Measurements from ENCODE around the gene SLAMF8. TPM values are rescaled to one million over a fixed set of nuclear protein-coding genes. Genes with fewer than 3 reads are reported as not detected.

The SLAMF8 gene
- total and polyA plus RNA-seq, 2 experiments from 2014 or later: not detected

- no peaks in the 10 kb centered on the region for H3K4me1 ChIP-seq (ENCODE audit: low read depth)
- no peak overlapping the region for H3K27ac ChIP-seq
- no peak overlapping the region for H3K4me3 ChIP-seq
- no peaks in the 10 kb centered on the region for H3K27me3 ChIP-seq
- no peaks in the 10 kb centered on the region for H3K36me3 ChIP-seq
- no peak for DNase-seq (ENCODE audit: low read depth in 1 of 2, low spot score in 1 of 2)
- TF ChIP-seq, protein P1, sequence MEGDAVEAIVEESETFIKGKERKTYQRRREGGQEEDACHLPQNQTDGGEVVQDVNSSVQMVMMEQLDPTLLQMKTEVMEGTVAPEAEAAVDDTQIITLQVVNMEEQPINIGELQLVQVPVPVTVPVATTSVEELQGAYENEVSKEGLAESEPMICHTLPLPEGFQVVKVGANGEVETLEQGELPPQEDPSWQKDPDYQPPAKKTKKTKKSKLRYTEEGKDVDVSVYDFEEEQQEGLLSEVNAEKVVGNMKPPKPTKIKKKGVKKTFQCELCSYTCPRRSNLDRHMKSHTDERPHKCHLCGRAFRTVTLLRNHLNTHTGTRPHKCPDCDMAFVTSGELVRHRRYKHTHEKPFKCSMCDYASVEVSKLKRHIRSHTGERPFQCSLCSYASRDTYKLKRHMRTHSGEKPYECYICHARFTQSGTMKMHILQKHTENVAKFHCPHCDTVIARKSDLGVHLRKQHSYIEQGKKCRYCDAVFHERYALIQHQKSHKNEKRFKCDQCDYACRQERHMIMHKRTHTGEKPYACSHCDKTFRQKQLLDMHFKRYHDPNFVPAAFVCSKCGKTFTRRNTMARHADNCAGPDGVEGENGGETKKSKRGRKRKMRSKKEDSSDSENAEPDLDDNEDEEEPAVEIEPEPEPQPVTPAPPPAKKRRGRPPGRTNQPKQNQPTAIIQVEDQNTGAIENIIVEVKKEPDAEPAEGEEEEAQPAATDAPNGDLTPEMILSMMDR (IDR thresholded peaks at IDR 0.05; ENCODE audit: low read depth, low read length): no peak
- no peaks in the 10 kb centered on the region for H3K9me3 ChIP-seq (ENCODE audit: low read depth)
Observed at GRCh38 chr1:159884296-159884695, 57.6 kb downstream of the SLAMF8 start.

Other genes starting within 250 kb of the SLAMF8 start
- not detected in 2 replicates for gene APCS, start 239.0 kb upstream of the SLAMF8 start, total RNA-seq
- gene APCS, start 239.0 kb upstream of the SLAMF8 start, polyA plus RNA-seq: not detected in 2 replicates
- not detected in 2 replicates for gene CRP, start 112.3 kb upstream of the SLAMF8 start, total RNA-seq
- not detected in 2 replicates for gene CRP, start 112.3 kb upstream of the SLAMF8 start, polyA plus RNA-seq
- 35.0 and 47.9 TPM in 2 replicates for gene DUSP23, start 45.9 kb upstream of the SLAMF8 start, total RNA-seq
- 46.3 and 53.4 TPM in 2 replicates for gene DUSP23, start 45.9 kb upstream of the SLAMF8 start, polyA plus RNA-seq
- not detected in 2 replicates for gene FCRL6, start 24.5 kb upstream of the SLAMF8 start, total RNA-seq
- not detected in 2 replicates for gene FCRL6, start 24.5 kb upstream of the SLAMF8 start, polyA plus RNA-seq
- gene VSIG8, start 35.8 kb downstream of the SLAMF8 start, total RNA-seq: not detected in 2 replicates
- gene VSIG8, start 35.8 kb downstream of the SLAMF8 start, polyA plus RNA-seq: not detected in 2 replicates
- 0.14 TPM in 1 of 2 replicates, not detected in the other for gene CFAP45, start 73.3 kb downstream of the SLAMF8 start, total RNA-seq
- not detected in 2 replicates for gene CFAP45, start 73.3 kb downstream of the SLAMF8 start, polyA plus RNA-seq
- 3.8 and 14.4 TPM in 2 replicates for gene TAGLN2, start 98.6 kb downstream of the SLAMF8 start, total RNA-seq
- gene TAGLN2, start 98.6 kb downstream of the SLAMF8 start, polyA plus RNA-seq: 17.9 and 18.5 TPM in 2 replicates
- 1.7 and 4.1 TPM in 2 replicates for gene IGSF9, start 118.7 kb downstream of the SLAMF8 start, total RNA-seq
- 2.3 and 4.2 TPM in 2 replicates for gene IGSF9, start 118.7 kb downstream of the SLAMF8 start, polyA plus RNA-seq
- gene SLAMF9, start 127.4 kb downstream of the SLAMF8 start, total RNA-seq: not detected in 2 replicates
- gene SLAMF9, start 127.4 kb downstream of the SLAMF8 start, polyA plus RNA-seq: not detected in 2 replicates
- 3.7 and 4.7 TPM in 2 replicates for gene PIGM, start 205.1 kb downstream of the SLAMF8 start, total RNA-seq
- gene PIGM, start 205.1 kb downstream of the SLAMF8 start, polyA plus RNA-seq: 4.9 and 5.9 TPM in 2 replicates
- 0.11 and 0.42 TPM in 2 replicates for gene KCNJ10, start 243.3 kb downstream of the SLAMF8 start, total RNA-seq
- gene KCNJ10, start 243.3 kb downstream of the SLAMF8 start, polyA plus RNA-seq: 0.35 and 0.54 TPM in 2 replicates

All from cardiac muscle cell (in vitro differentiated cells and primary cell).